ENCODE measurements around the gene LGALSL. TPM values are rescaled to one million over a fixed set of nuclear protein-coding genes. Genes with fewer than 3 reads are reported as not detected.

LGALSL gene
- polyA plus RNA-seq, 2 of the 4 experiments (the other 2 are of a cell fraction), result 11.0 to 14.1 TPM

DNA sequence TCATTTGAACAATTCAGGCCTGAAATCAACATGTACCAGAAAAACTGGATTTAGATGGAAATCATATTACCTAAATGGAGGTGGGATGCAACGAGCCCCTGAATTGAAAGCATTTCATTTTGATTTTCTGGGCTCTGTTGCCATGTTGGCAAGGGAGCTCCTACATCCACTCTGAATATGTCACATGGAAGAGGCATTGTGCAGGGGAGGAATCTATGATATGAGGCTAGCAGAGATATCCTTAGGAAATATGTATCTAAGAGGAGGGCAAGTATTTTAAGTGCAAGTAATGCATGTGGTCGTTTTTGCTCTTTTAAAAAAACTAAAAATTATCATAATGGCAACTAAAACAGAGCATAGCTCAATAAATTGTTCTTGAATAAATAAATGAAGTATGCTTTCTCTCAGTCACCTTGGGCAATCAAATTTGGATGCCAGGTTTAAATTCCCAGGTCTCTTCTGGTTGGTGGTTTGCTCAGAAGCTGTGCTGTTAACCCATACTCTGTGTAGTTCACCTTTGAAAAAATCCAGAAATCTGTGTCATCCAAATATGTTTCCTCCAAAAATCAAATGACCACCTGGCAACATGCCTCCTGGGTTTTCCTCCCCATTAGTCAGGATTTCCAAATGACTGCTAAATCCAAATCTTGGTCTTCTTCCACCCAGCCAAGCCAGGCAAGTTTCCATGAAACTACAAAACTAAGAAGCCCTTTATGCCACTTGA, 6.5 kb upstream of the LGALSL start:
- Histone ChIP-seq H3K4me3 (no peak overlapping the region), H3K9me3 (no peaks in the 10 kb centered on the region), H3K4me2 (no peak overlapping the region), H3K27ac (no peak overlapping the region), H3K4me1 (peaks cover 2% of the 10 kb centered on the region; the same call in 1 of the 3 replicates)
- ATAC-seq (no peak), FAIRE-seq (no peak), DNase-seq (ENCODE audit: low read depth in 1 of 2, low spot score in 1 of 2) (no peak)
- CTCF ChIA-PET, result interaction anchor here (0.7 to 1.6 kb wide), 6 partner anchors 15 to 117 kb away, joined by 3 to 6 read pairs (median 3); no protein-coding TSS in a partner anchor
- TF ChIP-seq, protein P1, sequence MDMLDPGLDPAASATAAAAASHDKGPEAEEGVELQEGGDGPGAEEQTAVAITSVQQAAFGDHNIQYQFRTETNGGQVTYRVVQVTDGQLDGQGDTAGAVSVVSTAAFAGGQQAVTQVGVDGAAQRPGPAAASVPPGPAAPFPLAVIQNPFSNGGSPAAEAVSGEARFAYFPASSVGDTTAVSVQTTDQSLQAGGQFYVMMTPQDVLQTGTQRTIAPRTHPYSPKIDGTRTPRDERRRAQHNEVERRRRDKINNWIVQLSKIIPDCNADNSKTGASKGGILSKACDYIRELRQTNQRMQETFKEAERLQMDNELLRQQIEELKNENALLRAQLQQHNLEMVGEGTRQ (IDR thresholded peaks at IDR 0.05), result no peak
- TF ChIP-seq SREBF2 (IDR thresholded peaks at IDR 0.05) (no peak), EHF (CRISPR knock-in tag; IDR thresholded peaks at IDR 0.05) (no peak), NR3C1 (IDR thresholded peaks at IDR 0.05) (no peak), RFX5 (IDR thresholded peaks at IDR 0.05) (no peak), MAZ (IDR thresholded peaks at IDR 0.05; ENCODE audit: borderline replicate concordance, low read depth, low read length) (no peak), HEYL (CRISPR knock-in tag; IDR thresholded peaks at IDR 0.05) (no peak), NFE2L2 (conservative IDR thresholded peaks at IDR 0.05; ENCODE audit: low read length) (no peak), SMC3 (IDR thresholded peaks at IDR 0.05) (no peak), JUNB (IDR thresholded peaks at IDR 0.05) (no peak), CHD2 (IDR thresholded peaks at IDR 0.05; ENCODE audit: low read length, partially characterized antibody) (no peak), NPAS2 (CRISPR knock-in tag; IDR thresholded peaks at IDR 0.05; ENCODE audit: borderline replicate concordance) (no peak), CBX8 (IDR thresholded peaks at IDR 0.05) (no peak), ZSCAN20 (CRISPR knock-in tag; IDR thresholded peaks at IDR 0.05) (no peak), RAD21 (conservative IDR thresholded peaks at IDR 0.05 in 1 of 2, IDR thresholded peaks at IDR 0.05 in 1 of 2) (no peak)
- TF ChIP-seq, protein P2, sequence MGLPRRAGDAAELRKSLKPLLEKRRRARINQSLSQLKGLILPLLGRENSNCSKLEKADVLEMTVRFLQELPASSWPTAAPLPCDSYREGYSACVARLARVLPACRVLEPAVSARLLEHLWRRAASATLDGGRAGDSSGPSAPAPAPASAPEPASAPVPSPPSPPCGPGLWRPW (IDR thresholded peaks at IDR 0.05), result no peak
- TF ChIP-seq, protein P3, sequence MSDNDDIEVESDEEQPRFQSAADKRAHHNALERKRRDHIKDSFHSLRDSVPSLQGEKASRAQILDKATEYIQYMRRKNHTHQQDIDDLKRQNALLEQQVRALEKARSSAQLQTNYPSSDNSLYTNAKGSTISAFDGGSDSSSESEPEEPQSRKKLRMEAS (IDR thresholded peaks at IDR 0.05), result no peak
- TF ChIP-seq, protein P4, sequence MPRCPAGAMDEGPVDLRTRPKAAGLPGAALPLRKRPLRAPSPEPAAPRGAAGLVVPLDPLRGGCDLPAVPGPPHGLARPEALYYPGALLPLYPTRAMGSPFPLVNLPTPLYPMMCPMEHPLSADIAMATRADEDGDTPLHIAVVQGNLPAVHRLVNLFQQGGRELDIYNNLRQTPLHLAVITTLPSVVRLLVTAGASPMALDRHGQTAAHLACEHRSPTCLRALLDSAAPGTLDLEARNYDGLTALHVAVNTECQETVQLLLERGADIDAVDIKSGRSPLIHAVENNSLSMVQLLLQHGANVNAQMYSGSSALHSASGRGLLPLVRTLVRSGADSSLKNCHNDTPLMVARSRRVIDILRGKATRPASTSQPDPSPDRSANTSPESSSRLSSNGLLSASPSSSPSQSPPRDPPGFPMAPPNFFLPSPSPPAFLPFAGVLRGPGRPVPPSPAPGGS (IDR thresholded peaks at IDR 0.05), result no peak
- TF ChIP-seq, protein P5, sequence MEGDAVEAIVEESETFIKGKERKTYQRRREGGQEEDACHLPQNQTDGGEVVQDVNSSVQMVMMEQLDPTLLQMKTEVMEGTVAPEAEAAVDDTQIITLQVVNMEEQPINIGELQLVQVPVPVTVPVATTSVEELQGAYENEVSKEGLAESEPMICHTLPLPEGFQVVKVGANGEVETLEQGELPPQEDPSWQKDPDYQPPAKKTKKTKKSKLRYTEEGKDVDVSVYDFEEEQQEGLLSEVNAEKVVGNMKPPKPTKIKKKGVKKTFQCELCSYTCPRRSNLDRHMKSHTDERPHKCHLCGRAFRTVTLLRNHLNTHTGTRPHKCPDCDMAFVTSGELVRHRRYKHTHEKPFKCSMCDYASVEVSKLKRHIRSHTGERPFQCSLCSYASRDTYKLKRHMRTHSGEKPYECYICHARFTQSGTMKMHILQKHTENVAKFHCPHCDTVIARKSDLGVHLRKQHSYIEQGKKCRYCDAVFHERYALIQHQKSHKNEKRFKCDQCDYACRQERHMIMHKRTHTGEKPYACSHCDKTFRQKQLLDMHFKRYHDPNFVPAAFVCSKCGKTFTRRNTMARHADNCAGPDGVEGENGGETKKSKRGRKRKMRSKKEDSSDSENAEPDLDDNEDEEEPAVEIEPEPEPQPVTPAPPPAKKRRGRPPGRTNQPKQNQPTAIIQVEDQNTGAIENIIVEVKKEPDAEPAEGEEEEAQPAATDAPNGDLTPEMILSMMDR (IDR thresholded peaks at IDR 0.05), result no peak
- POLR2A ChIA-PET, result no interaction called here
- 39% methylated on average over 2 of the region's 2 CpGs for WGBS (ENCODE audit: missing lambda C conversion rate)

DNA sequence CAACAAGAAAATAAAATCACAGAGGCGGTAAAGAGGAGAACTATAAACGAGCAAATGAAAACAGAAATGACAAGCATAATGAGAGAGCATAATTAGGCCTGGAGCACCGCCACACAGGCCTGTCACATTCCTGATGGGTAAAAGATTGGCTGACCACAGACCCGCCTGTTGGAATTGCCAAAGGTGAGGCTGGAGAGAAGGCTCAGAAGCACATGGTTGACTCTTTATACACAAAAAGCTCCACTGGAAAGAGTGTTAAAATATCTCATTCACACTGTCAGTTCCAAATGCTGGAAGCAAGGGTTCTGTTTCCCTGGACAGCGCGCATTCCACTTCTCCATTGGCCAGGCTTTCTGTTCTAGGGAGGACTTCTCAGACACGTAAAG, 5.9 kb upstream of the LGALSL start:
- no peaks in the 10 kb centered on the region for H3K9me3 ChIP-seq
- no peak overlapping the region for H3K4me2 ChIP-seq
- FAIRE-seq, result no peak
- H3K4me1 ChIP-seq, result peaks cover 7% of the 10 kb centered on the region; the same call in 2 of the 3 replicates
- WGBS (ENCODE audit: missing lambda C conversion rate), result 81% methylated on average over 7 of the region's 7 CpGs
- ATAC-seq, result no peak
- ChIA-PET POLR2A (no interaction called here), CTCF (interaction anchor here (1.0 to 1.6 kb wide), 5 partner anchors 15 to 118 kb away, joined by 3 to 6 read pairs (median 3); no protein-coding TSS in a partner anchor)
- no peak overlapping the region for H3K4me3 ChIP-seq
- no peak for DNase-seq (ENCODE audit: low read depth in 1 of 2, low spot score in 1 of 2)
- no peak overlapping the region for H3K27ac ChIP-seq
- no peak for TF ChIP-seq NPAS2 (CRISPR knock-in tag; IDR thresholded peaks at IDR 0.05; ENCODE audit: borderline replicate concordance)
- no peak for TF ChIP-seq CHD2 (IDR thresholded peaks at IDR 0.05; ENCODE audit: low read length, partially characterized antibody)
- TF ChIP-seq CBX8 (IDR thresholded peaks at IDR 0.05), result no peak
- TF ChIP-seq CEBPB (IDR thresholded peaks at IDR 0.05), result no peak
- no peak for TF ChIP-seq ZNF302 (CRISPR knock-in tag; IDR thresholded peaks at IDR 0.05)
- TF ChIP-seq RAD21 (conservative IDR thresholded peaks at IDR 0.05 in 1 of 2, IDR thresholded peaks at IDR 0.05 in 1 of 2), result no peak
- TF ChIP-seq RCOR1 (IDR thresholded peaks at IDR 0.05; ENCODE audit: low read depth, low read length), result no peak
- TF ChIP-seq CHD4 (IDR thresholded peaks at IDR 0.05; ENCODE audit: borderline replicate concordance), result no peak
- TF ChIP-seq, protein P4 (IDR thresholded peaks at IDR 0.05), result no peak
- no peak for TF ChIP-seq TP53 (CRISPR knock-in tag; IDR thresholded peaks at IDR 0.05)
- TF ChIP-seq, protein P6, sequence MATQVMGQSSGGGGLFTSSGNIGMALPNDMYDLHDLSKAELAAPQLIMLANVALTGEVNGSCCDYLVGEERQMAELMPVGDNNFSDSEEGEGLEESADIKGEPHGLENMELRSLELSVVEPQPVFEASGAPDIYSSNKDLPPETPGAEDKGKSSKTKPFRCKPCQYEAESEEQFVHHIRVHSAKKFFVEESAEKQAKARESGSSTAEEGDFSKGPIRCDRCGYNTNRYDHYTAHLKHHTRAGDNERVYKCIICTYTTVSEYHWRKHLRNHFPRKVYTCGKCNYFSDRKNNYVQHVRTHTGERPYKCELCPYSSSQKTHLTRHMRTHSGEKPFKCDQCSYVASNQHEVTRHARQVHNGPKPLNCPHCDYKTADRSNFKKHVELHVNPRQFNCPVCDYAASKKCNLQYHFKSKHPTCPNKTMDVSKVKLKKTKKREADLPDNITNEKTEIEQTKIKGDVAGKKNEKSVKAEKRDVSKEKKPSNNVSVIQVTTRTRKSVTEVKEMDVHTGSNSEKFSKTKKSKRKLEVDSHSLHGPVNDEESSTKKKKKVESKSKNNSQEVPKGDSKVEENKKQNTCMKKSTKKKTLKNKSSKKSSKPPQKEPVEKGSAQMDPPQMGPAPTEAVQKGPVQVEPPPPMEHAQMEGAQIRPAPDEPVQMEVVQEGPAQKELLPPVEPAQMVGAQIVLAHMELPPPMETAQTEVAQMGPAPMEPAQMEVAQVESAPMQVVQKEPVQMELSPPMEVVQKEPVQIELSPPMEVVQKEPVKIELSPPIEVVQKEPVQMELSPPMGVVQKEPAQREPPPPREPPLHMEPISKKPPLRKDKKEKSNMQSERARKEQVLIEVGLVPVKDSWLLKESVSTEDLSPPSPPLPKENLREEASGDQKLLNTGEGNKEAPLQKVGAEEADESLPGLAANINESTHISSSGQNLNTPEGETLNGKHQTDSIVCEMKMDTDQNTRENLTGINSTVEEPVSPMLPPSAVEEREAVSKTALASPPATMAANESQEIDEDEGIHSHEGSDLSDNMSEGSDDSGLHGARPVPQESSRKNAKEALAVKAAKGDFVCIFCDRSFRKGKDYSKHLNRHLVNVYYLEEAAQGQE (IDR thresholded peaks at IDR 0.05), result no peak
- TF ChIP-seq, protein P1 (IDR thresholded peaks at IDR 0.05), result no peak

Data from A549 (cell line).